ENCODE data around the gene MBOAT1. TPM values are rescaled to one million over a fixed set of nuclear protein-coding genes. Genes with fewer than 3 reads are reported as not detected.
"Not testable (repeated sequence)": the region's sequence is repeated elsewhere in the genome, so short reads cannot be mapped to it uniquely, and the experiment has no call there.

MBOAT1 gene
- polyA plus RNA-seq, 2 of the 4 experiments (the other 2 are of a cell fraction): 1.9 to 5.5 TPM

- POLR2A ChIA-PET; H3K4me3 ChIP-seq; ATAC-seq; H3K27ac ChIP-seq; H3K9me3 ChIP-seq; H3K4me1 ChIP-seq; FAIRE-seq; H3K4me2 ChIP-seq; DNase-seq (ENCODE audit: low read depth in 1 of 2, low spot score in 1 of 2): not testable (repeated sequence)
- CTCF ChIA-PET: interaction anchor here (0.6 kb wide), 1 partner anchor 80 kb away, joined by 3 read pairs; no protein-coding TSS in a partner anchor
- WGBS (ENCODE audit: missing lambda C conversion rate): 88% methylated on average over 6 of the region's 29 CpGs
Measured at GRCh38 chr6:20244807-20245681, 32.8 kb upstream of the MBOAT1 start.

DNA sequence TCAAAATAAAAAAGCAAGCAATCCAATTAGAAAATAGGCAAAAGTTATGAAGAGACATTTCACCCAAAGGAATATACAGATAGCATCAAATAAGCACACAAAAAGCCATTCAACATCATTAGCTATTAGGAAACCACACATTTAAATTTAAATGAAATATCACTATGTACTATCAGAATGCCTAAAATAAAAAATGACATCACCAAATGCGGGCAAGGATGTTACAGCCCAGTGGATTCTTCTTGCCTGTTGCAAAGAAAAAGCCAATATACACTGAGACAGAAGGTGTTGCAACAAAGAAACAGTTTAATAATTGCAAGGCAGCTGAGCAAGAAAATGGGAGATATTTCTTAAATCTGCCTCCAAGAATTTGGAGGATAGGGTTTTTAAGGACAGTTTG, 31.0 kb upstream of the MBOAT1 start:
- ATAC-seq (no peak), FAIRE-seq (no peak), DNase-seq (ENCODE audit: low read depth in 1 of 2, low spot score in 1 of 2) (no peak)
- no peak overlapping the region for H3K4me3 ChIP-seq
- POLR2A ChIA-PET: no interaction called here
- H3K9me3 ChIP-seq: no peaks in the 10 kb centered on the region
- CTCF ChIA-PET: interaction anchor here (0.6 kb wide), 1 partner anchor 87 kb away, joined by 3 read pairs; no protein-coding TSS in a partner anchor
- 82% methylated on average over 1 of the region's 1 CpG for WGBS (ENCODE audit: missing lambda C conversion rate)
- no peak overlapping the region for H3K27ac ChIP-seq
- H3K4me2 ChIP-seq: no peak overlapping the region
- H3K4me1 ChIP-seq: no peaks in the 10 kb centered on the region
- TF ChIP-seq SMC3 (IDR thresholded peaks at IDR 0.05) (no peak), ESRRA (IDR thresholded peaks at IDR 0.05; ENCODE audit: borderline replicate concordance, low read length) (no peak), HES2 (IDR thresholded peaks at IDR 0.05) (no peak)
- TF ChIP-seq, protein P1, sequence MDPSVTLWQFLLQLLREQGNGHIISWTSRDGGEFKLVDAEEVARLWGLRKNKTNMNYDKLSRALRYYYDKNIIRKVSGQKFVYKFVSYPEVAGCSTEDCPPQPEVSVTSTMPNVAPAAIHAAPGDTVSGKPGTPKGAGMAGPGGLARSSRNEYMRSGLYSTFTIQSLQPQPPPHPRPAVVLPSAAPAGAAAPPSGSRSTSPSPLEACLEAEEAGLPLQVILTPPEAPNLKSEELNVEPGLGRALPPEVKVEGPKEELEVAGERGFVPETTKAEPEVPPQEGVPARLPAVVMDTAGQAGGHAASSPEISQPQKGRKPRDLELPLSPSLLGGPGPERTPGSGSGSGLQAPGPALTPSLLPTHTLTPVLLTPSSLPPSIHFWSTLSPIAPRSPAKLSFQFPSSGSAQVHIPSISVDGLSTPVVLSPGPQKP (IDR thresholded peaks at IDR 0.05; ENCODE audit: low read depth, low read length): no peak
- TF ChIP-seq, protein P2, sequence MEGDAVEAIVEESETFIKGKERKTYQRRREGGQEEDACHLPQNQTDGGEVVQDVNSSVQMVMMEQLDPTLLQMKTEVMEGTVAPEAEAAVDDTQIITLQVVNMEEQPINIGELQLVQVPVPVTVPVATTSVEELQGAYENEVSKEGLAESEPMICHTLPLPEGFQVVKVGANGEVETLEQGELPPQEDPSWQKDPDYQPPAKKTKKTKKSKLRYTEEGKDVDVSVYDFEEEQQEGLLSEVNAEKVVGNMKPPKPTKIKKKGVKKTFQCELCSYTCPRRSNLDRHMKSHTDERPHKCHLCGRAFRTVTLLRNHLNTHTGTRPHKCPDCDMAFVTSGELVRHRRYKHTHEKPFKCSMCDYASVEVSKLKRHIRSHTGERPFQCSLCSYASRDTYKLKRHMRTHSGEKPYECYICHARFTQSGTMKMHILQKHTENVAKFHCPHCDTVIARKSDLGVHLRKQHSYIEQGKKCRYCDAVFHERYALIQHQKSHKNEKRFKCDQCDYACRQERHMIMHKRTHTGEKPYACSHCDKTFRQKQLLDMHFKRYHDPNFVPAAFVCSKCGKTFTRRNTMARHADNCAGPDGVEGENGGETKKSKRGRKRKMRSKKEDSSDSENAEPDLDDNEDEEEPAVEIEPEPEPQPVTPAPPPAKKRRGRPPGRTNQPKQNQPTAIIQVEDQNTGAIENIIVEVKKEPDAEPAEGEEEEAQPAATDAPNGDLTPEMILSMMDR (IDR thresholded peaks at IDR 0.05): no peak
- TF ChIP-seq, protein P3, sequence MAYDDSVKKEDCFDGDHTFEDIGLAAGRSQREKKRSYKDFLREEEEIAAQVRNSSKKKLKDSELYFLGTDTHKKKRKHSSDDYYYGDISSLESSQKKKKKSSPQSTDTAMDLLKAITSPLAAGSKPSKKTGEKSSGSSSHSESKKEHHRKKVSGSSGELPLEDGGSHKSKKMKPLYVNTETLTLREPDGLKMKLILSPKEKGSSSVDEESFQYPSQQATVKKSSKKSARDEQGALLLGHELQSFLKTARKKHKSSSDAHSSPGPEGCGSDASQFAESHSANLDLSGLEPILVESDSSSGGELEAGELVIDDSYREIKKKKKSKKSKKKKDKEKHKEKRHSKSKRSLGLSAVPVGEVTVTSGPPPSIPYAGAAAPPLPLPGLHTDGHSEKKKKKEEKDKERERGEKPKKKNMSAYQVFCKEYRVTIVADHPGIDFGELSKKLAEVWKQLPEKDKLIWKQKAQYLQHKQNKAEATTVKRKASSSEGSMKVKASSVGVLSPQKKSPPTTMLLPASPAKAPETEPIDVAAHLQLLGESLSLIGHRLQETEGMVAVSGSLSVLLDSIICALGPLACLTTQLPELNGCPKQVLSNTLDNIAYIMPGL (CRISPR knock-in tag; IDR thresholded peaks at IDR 0.05; ENCODE audit: borderline replicate concordance): no peak

DNA sequence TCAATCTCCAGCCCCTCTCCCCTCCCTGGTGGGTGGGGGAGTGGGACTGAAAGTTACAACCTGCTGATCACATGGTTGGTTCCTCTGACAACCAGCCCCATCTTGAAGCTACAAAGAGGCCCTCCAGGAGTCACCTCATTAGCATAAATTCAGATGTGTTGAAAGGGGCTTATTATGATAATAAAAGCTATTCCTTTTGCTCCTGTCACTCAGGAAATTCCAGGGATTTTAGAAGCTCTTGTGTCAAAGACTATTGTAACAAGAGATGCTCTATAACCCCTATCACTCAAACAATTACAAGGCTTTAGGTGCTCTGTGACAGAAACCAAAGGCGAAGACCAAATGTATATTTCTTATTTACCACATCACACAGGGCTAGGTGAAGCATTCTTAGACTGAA, 30.1 kb upstream of the MBOAT1 start:
- FAIRE-seq (no peak), DNase-seq (ENCODE audit: low read depth in 1 of 2, low spot score in 1 of 2) (no peak), ATAC-seq (no peak)
- 74% methylated on average over 1 of the region's 1 CpG for WGBS (ENCODE audit: missing lambda C conversion rate)
- ChIA-PET CTCF (no interaction called here), POLR2A (no interaction called here)
- H3K4me2 ChIP-seq: no peak overlapping the region
- H3K4me3 ChIP-seq: no peak overlapping the region
- H3K27ac ChIP-seq: no peak overlapping the region
- H3K9me3 ChIP-seq: no peaks in the 10 kb centered on the region
- no peaks in the 10 kb centered on the region; the same call in 2 of the 3 replicates for H3K4me1 ChIP-seq
- TF ChIP-seq ZNF302 (CRISPR knock-in tag; IDR thresholded peaks at IDR 0.05) (no peak), CBX8 (IDR thresholded peaks at IDR 0.05) (no peak), POLR2AphosphoS2 (conservative IDR thresholded peaks at IDR 0.05; ENCODE audit: low read length) (no peak), POLR2A (IDR thresholded peaks at IDR 0.05; ENCODE audit: low read length) (no peak), RNF2 (IDR thresholded peaks at IDR 0.05; ENCODE audit: borderline replicate concordance, low read depth) (no peak), HOXA7 (CRISPR knock-in tag; IDR thresholded peaks at IDR 0.05) (no peak), RCOR1 (IDR thresholded peaks at IDR 0.05; ENCODE audit: low read depth, low read length) (no peak)

All from A549 (cell line).